ENCODE measurements around the gene AGAP3. TPM values are rescaled to one million over a fixed set of nuclear protein-coding genes. Genes with fewer than 3 reads are reported as not detected.

AGAP3 gene
- total RNA-seq, 3 donors from 2014 or later (not counting 1 experiment from before 2014, with no cell fraction given), result 27.7 to 46.9 (median 42.8) TPM

DNA sequence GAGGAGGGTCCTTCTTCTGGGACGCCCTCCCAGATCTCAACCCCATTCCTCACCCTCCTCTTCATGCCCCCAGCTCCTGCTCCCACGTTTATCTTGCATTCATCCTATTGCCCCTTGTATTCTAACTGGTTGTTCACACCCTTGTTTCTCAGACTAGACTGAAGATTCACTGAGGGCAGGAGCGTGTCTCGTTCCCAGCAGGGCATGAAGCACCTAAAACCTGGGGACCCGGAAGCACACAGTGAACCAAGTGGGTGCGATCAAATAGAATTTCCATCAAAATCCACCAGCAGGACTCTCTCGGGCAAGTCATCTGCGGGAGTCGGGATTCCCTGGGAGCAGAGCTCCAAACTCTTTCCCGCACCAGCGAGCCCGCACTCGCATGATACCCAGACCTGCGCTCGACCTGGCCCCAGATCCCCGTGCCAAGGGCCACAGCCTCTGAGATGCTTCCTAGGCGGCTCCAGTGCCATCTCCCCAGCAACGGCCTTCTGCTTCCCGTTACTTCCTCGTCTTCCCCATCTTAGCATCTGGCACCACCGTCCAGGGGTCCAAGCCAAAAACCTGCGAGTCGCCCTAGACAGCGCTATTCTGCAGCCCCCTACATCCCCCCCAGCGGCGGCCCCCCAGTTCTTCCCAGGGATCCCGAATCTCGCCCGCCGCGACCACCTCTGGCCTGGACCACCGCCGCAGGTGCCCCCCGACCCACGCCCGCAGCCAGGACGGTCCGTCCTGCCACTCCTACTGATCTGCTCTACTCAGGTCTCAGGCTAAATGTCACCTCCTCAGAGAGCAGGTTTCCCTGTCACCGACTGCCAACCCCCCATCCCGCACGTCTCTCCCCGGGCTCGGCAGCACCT lies 87.3 kb downstream of the AGAP3 start:
- ATAC-seq (no peak), DNase-seq (no peak)
- no peaks in the 10 kb centered on the region for H3K36me3 Mint-ChIP-seq
- no peak overlapping the region for H3K27ac Mint-ChIP-seq
- peaks cover 37 to 44% of the 10 kb centered on the region in 2 donors for H3K27me3 Mint-ChIP-seq (ENCODE audit: low read depth in 2 of 2)
- Histone ChIP-seq H3K27me3 (ENCODE audit: control insufficient read depth, insufficient read depth, low read length) (peaks cover 5% of the 10 kb centered on the region), H3K4me3 (ENCODE audit: low read length) (no peak overlapping the region), H3K4me1 (ENCODE audit: control insufficient read depth, insufficient read depth, low read length) (peaks cover 6% of the 10 kb centered on the region), H3K27ac (ENCODE audit: low read length) (no peak overlapping the region), H3K9me3 (ENCODE audit: control insufficient read depth, insufficient read depth, low read length) (no peaks in the 10 kb centered on the region), H3K36me3 (ENCODE audit: control insufficient read depth, insufficient read depth, low read length) (no peaks in the 10 kb centered on the region)
- 84% methylated on average over 43 of the region's 43 CpGs for WGBS (ENCODE audit: insufficient coverage)
- H3K9me3 Mint-ChIP-seq, result no peaks in the 10 kb centered on the region
- H3K4me3 Mint-ChIP-seq, result no peak overlapping the region
- H3K4me1 Mint-ChIP-seq, result peaks cover 10 to 15% of the 10 kb centered on the region in 2 donors
- TF ChIP-seq, protein P1, sequence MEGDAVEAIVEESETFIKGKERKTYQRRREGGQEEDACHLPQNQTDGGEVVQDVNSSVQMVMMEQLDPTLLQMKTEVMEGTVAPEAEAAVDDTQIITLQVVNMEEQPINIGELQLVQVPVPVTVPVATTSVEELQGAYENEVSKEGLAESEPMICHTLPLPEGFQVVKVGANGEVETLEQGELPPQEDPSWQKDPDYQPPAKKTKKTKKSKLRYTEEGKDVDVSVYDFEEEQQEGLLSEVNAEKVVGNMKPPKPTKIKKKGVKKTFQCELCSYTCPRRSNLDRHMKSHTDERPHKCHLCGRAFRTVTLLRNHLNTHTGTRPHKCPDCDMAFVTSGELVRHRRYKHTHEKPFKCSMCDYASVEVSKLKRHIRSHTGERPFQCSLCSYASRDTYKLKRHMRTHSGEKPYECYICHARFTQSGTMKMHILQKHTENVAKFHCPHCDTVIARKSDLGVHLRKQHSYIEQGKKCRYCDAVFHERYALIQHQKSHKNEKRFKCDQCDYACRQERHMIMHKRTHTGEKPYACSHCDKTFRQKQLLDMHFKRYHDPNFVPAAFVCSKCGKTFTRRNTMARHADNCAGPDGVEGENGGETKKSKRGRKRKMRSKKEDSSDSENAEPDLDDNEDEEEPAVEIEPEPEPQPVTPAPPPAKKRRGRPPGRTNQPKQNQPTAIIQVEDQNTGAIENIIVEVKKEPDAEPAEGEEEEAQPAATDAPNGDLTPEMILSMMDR (IDR thresholded peaks at IDR 0.05), result no peak
- intact Hi-C loops (cut with micrococcal nuclease), result loop anchor here (2.0 kb wide), 1 partner anchor 275 kb away; no protein-coding TSS in a partner anchor

DNA sequence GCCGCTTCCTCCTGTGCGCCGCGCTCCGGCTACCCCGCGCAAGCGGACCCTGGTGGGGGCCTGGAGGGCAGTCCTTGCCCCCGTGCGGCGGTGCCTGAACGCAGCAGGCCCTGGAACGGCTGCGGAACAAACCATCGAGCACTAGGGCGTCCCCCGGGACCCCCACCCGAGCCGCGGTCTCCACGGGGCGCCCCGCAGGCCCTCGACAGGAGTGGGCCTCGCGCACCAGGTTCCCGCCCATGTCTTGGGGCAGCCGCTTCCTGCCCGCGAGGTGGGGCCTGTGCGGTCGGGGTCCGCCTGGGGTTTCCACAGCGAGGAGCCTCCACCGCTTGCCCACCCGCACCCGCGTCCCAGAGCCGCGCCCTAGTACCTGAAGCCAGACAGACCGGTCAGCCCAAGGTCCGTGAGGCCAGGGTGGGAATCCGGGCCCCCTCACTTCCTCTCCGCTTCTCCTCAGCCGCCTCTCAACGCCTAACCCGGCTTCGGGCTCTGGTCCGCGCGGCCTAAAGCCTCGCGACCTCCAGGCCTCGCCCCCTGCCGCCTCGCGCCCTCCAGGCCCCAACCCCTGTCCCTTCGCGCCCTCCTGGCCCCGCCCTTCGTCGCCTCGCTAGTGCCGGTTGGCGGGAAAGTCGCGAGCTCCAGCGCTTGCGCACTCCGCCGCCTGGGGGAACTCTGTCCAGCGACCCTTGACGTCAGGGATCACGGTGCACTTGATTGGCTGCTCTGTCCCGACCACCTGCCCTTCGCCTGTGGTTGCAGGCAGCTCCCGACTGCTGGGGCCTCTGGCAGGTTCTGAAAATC lies 88.2 kb downstream of the AGAP3 start:
- Histone ChIP-seq H3K9me3 (ENCODE audit: control insufficient read depth, insufficient read depth, low read length) (no peaks in the 10 kb centered on the region), H3K4me3 (ENCODE audit: low read length) (no peak overlapping the region), H3K27ac (ENCODE audit: low read length) (no peak overlapping the region), H3K4me1 (ENCODE audit: control insufficient read depth, insufficient read depth, low read length) (peaks cover 6% of the 10 kb centered on the region), H3K27me3 (ENCODE audit: control insufficient read depth, insufficient read depth, low read length) (no peaks in the 10 kb centered on the region), H3K36me3 (ENCODE audit: control insufficient read depth, insufficient read depth, low read length) (no peaks in the 10 kb centered on the region)
- no peak overlapping the region for H3K4me3 Mint-ChIP-seq
- peaks cover 10 to 12% of the 10 kb centered on the region in 2 donors for H3K4me1 Mint-ChIP-seq
- no peak overlapping the region for H3K27ac Mint-ChIP-seq
- intact Hi-C loops (cut with micrococcal nuclease), result no loop called here
- H3K9me3 Mint-ChIP-seq, result no peaks in the 10 kb centered on the region
- ATAC-seq (peak in 1 of 3 donors; percentile 35), DNase-seq (peak in 1 of 2 donors; percentile 56)
- 66% methylated on average over 77 of the region's 77 CpGs for WGBS (ENCODE audit: insufficient coverage)
- H3K36me3 Mint-ChIP-seq, result no peaks in the 10 kb centered on the region
- TF ChIP-seq, protein P1 (IDR thresholded peaks at IDR 0.05), result no peak
- peaks cover 31 to 41% of the 10 kb centered on the region in 2 donors for H3K27me3 Mint-ChIP-seq (ENCODE audit: low read depth in 2 of 2)

- TF ChIP-seq, protein P1 (IDR thresholded peaks at IDR 0.05), result no peak
- H3K4me1 ChIP-seq (ENCODE audit: control insufficient read depth, insufficient read depth, low read length), result peaks cover 6% of the 10 kb centered on the region
- no peaks in the 10 kb centered on the region for H3K9me3 ChIP-seq (ENCODE audit: control insufficient read depth, insufficient read depth, low read length)
- Mint-ChIP-seq H3K36me3 (no peaks in the 10 kb centered on the region), H3K27ac (no peak overlapping the region), H3K9me3 (no peaks in the 10 kb centered on the region), H3K27me3 (ENCODE audit: low read depth in 2 of 2) (peaks cover 24 to 34% of the 10 kb centered on the region in 2 donors), H3K4me1 (peaks cover 10 to 12% of the 10 kb centered on the region in 2 donors), H3K4me3 (no peak overlapping the region)
- intact Hi-C loops (cut with micrococcal nuclease), result no loop called here
- DNase-seq, result no peak
- H3K27ac ChIP-seq (ENCODE audit: low read length), result no peak overlapping the region
- H3K27me3 ChIP-seq (ENCODE audit: control insufficient read depth, insufficient read depth, low read length), result no peaks in the 10 kb centered on the region
- no peak overlapping the region for H3K4me3 ChIP-seq (ENCODE audit: low read length)
- no peak for ATAC-seq
- WGBS (ENCODE audit: insufficient coverage), result 74% methylated on average over 16 of the region's 16 CpGs
- no peaks in the 10 kb centered on the region for H3K36me3 ChIP-seq (ENCODE audit: control insufficient read depth, insufficient read depth, low read length)
These were observed 88.9 kb downstream of the AGAP3 start for GRCh38 chr7:151175047-151175792.
